Loucy (cell line): ENCODE data around the gene GPC1.
A peak's percentile ranks its signal among the peaks of the same experiment; 100 is the strongest.

Source experiments
- H2AFZ ChIP-seq: fragments of 200-600 bp; sonication (generic); 2 replicates; pipeline ENCODE4 v1.6.0; 2016; ENCODE audit warnings: antibody characterized with exemption, mild to moderate bottlenecking, low read length, moderate library complexity
- H3F3A ChIP-seq: fragments of 200-600 bp; 2 replicates; pipeline ENCODE4 v1.6.0; 2016; ENCODE audit warnings: antibody characterized with exemption, low read depth, mild to moderate bottlenecking
- H3K27me3 ChIP-seq: fragments of 200-600 bp; sonication (generic); 2 replicates; pipeline ENCODE4 v1.6.1; 2014; ENCODE audit warnings: low read length, mild to moderate bottlenecking; ENCODE audit not compliant: insufficient read depth, poor library complexity, severe bottlenecking
- H3K36me3 ChIP-seq: fragments of 200-600 bp; sonication (generic); 2 replicates; pipeline ENCODE4 v1.6.1; 2016; ENCODE audit warnings: low read length; ENCODE audit not compliant: insufficient read depth
- H3K4me1 ChIP-seq: fragments of 200-600 bp; sonication (generic); 2 replicates; pipeline ENCODE4 v1.5.1; 2014; ENCODE audit warnings: low read length, mild to moderate bottlenecking; ENCODE audit not compliant: insufficient read depth, poor library complexity, severe bottlenecking
- H3K4me2 ChIP-seq: fragments of 200-600 bp; sonication (generic); 2 replicates; pipeline ENCODE4 v1.6.0; 2014; ENCODE audit warnings: antibody characterized with exemption, low read length, low read depth, mild to moderate bottlenecking; ENCODE audit not compliant: poor library complexity, severe bottlenecking
- H3K4me3 ChIP-seq: fragments of 200-600 bp; sonication (generic); 2 replicates; pipeline ENCODE4 v1.5.1; 2014; ENCODE audit warnings: low read length, mild to moderate bottlenecking, mixed read lengths; ENCODE audit not compliant: poor library complexity, severe bottlenecking
- H3K79me2 ChIP-seq: fragments of 200-600 bp; sonication (generic); 2 replicates; pipeline ENCODE4 v1.6.1; 2014; ENCODE audit warnings: low read length; ENCODE audit not compliant: insufficient read depth
- H3K9ac ChIP-seq: fragments of 200-600 bp; sonication (generic); 2 replicates; pipeline ENCODE4 v1.6.0; 2014; ENCODE audit warnings: mild to moderate bottlenecking, low read depth, low read length, moderate library complexity; ENCODE audit not compliant: poor library complexity, severe bottlenecking
- H3K9me2 ChIP-seq: fragments of 200-600 bp; sonication (generic); replicated peaks from 2 replicates; pipeline ENCODE4 v1.6.1; 2016; ENCODE audit warnings: low read depth, low read length, mixed read lengths
- H3K9me3 ChIP-seq: fragments of 200-600 bp; sonication (generic); 2 replicates; pipeline ENCODE4 v1.6.1; 2014; ENCODE audit warnings: mild to moderate bottlenecking, antibody characterized with exemption, low read length, low read depth; ENCODE audit not compliant: insufficient read depth
- H4K20me1 ChIP-seq: fragments of 200-600 bp; sonication (generic); 2 replicates; pipeline ENCODE4 v1.6.0; 2014; ENCODE audit warnings: antibody characterized with exemption, low read length, mild to moderate bottlenecking; ENCODE audit not compliant: insufficient read depth, poor library complexity, severe bottlenecking
- EZH2phosphoT487 ChIP-seq: fragments of 200-600 bp; IDR thresholded peaks from 2 replicates; pipeline ENCODE4 v1.6.1; 2018; ENCODE audit warnings: antibody characterized with exemption, mild to moderate bottlenecking, moderate library complexity, borderline replicate concordance
- TF ChIP-seq, protein P1 (sequence below): fragments of 200-600 bp; sonication (generic); conservative IDR thresholded peaks from 2 replicates; pipeline ENCODE4 v1.5.1; 2014; ENCODE audit warnings: mild to moderate bottlenecking, antibody characterized with exemption, low read length

The GPC1 gene

DNA sequence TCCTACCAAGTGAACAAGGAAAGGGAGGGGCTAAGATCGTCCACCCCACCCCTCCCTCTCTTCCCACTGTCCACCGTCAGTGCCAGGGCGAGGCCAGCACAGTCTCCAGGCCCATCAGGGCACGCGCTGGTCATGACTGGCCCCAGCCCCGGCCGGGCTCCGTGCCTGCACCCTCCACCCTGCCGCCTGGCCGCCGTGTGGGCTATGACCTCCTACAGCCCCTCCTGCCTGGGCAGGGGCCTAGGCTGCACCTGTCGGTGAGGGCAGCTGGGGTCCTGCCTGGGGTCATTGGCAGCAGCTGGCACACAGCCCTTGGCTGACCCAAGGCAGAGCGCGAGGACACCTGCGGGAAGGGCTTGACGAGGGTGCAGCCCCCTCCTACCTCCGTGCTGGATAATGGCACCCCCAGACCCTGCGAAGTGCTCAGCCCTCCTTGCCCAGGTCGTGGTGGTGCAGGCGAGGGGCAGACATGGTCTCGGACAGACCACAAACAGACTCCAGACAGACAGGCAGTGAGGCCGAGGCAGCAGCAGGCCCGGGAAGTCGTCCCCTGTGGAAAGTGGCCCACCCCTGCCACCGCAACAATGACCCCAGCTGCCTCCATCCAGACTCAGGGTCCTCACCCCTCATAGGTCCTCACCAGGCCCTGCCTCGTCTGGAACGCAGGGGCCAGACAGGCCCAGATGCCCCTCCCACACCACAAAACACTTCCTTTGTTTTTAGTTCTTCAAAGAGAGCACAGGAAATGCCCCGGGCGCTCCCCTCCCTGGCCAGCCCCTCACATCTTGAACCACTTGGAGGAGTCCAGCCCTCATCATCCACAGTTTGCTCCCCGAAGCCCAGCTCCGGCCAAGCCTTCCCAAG lies 43.1 kb upstream of the GPC1 start:
- H3K36me3 ChIP-seq = no peaks in the 10 kb centered on the region
- no peaks in the 10 kb centered on the region for H3K9me3 ChIP-seq
- no peaks in the 10 kb centered on the region for H4K20me1 ChIP-seq
- H3K4me1 ChIP-seq = peaks cover 39% of the 10 kb centered on the region
- no peaks in the 10 kb centered on the region for H3K27me3 ChIP-seq
- peak overlapping the region; percentile 61 for H3K9ac ChIP-seq
- peak overlapping the region; percentile 58 for H3K4me2 ChIP-seq
- no peaks in the 10 kb centered on the region for H3F3A ChIP-seq
- peaks cover 3% of the 10 kb centered on the region; the same call in 1 of the 2 replicates for H3K79me2 ChIP-seq
- H3K9me2 ChIP-seq = no peaks in the 10 kb centered on the region
- TF ChIP-seq, protein P1, sequence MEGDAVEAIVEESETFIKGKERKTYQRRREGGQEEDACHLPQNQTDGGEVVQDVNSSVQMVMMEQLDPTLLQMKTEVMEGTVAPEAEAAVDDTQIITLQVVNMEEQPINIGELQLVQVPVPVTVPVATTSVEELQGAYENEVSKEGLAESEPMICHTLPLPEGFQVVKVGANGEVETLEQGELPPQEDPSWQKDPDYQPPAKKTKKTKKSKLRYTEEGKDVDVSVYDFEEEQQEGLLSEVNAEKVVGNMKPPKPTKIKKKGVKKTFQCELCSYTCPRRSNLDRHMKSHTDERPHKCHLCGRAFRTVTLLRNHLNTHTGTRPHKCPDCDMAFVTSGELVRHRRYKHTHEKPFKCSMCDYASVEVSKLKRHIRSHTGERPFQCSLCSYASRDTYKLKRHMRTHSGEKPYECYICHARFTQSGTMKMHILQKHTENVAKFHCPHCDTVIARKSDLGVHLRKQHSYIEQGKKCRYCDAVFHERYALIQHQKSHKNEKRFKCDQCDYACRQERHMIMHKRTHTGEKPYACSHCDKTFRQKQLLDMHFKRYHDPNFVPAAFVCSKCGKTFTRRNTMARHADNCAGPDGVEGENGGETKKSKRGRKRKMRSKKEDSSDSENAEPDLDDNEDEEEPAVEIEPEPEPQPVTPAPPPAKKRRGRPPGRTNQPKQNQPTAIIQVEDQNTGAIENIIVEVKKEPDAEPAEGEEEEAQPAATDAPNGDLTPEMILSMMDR = no peak
- TF ChIP-seq EZH2phosphoT487 = no peak
- peak overlapping the region; percentile 69 for H2AFZ ChIP-seq
- peak overlapping the region; percentile 40 for H3K4me3 ChIP-seq

DNA sequence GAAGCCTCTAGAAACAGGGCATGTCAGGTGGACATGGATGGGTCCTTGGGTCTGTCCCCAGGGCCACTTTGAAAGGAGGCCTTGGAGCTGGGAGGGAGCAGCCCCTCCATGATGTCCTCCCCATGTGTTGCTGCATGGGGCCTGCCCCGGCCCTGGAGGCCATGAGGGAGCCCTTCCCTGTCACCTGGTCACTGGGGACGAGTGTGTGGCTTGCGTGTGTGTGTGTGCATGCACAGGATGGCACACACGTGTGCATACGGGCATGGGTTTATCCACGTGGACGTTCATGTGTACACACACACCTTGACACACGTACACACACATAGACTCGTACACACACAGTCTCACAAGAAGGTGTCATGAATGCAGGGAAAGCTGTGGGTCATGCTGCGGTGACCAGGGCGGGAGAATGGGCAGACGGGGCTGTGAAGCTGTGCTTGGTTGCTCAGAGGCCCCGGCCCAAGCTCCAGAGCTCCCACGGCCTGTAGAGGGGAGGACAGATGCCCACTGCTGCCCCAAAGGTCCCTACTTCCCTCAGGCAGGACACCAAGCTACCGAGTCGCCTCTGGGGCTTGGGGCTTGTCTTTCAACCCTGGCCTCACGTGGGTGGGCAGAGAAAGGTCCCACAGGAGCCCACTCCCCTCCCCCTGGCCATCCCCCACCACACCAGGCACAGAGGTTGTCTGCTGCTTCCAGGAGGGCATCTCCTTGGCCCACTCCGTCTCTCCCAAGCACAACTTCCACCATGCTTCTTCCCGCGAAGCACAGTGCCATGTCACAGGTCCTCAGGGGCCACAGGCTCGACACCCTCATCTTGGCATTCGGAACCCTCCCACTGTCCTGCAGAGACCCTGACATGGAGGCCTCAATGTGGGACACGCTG lies 42.3 kb upstream of the GPC1 start:
- H3K4me3 ChIP-seq = peak overlapping the region; percentile 40
- H3K9me2 ChIP-seq = no peaks in the 10 kb centered on the region
- H3F3A ChIP-seq = no peaks in the 10 kb centered on the region
- no peaks in the 10 kb centered on the region for H3K9me3 ChIP-seq
- H3K9ac ChIP-seq = peak overlapping the region; percentile 61
- H4K20me1 ChIP-seq = no peaks in the 10 kb centered on the region
- H3K36me3 ChIP-seq = no peaks in the 10 kb centered on the region
- H3K79me2 ChIP-seq = peaks cover 3% of the 10 kb centered on the region; the same call in 1 of the 2 replicates
- H3K27me3 ChIP-seq = no peaks in the 10 kb centered on the region
- TF ChIP-seq EZH2phosphoT487 = no peak
- TF ChIP-seq, protein P1 = no peak
- H3K4me2 ChIP-seq = peak overlapping the region; percentile 58
- peak overlapping the region; percentile 69 for H2AFZ ChIP-seq
- peaks cover 39% of the 10 kb centered on the region for H3K4me1 ChIP-seq

DNA sequence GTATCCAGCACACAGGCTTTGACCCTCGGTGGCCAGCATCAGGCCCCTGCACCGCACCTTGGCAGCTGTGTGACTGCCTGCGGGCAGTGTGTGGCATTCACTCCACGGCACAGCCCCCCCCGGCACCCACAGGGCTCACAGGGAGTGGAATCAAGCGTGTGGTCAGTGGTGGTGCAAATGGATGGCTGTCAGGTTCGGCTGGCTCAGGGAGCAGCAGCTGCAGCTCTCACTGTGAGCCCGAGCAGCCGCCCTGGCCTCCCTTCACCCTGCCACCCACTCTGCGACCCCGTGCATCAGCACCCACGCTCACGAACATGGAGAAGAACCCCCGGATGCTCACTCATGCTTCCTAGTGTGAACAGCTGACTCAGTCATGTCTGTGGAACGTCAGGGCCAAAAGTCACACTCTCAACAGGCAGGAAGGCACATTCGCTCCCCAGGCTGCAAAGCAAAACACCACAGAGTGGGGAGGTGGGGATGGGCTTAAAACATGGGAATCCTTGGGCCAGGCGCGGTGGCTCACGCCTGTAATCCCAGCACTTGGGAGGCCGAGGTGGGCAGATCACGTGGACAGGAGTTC lies 41.5 kb upstream of the GPC1 start:
- H3K9ac ChIP-seq = no peak overlapping the region
- H3K4me1 ChIP-seq = peaks cover 39% of the 10 kb centered on the region
- H3K79me2 ChIP-seq = peaks cover 3% of the 10 kb centered on the region; the same call in 1 of the 2 replicates
- H3K4me3 ChIP-seq = no peak overlapping the region
- H4K20me1 ChIP-seq = no peaks in the 10 kb centered on the region
- no peaks in the 10 kb centered on the region for H3K27me3 ChIP-seq
- no peaks in the 10 kb centered on the region for H3K9me3 ChIP-seq
- H3K36me3 ChIP-seq = no peaks in the 10 kb centered on the region
- H3K4me2 ChIP-seq = no peak overlapping the region
- H3K9me2 ChIP-seq = no peaks in the 10 kb centered on the region
- no peak for TF ChIP-seq EZH2phosphoT487
- TF ChIP-seq, protein P1 = no peak
- H3F3A ChIP-seq = no peaks in the 10 kb centered on the region
- H2AFZ ChIP-seq = no peak overlapping the region
